ENCODE data around the gene PSKH1. TPM values are rescaled to one million over a fixed set of nuclear protein-coding genes. Genes with fewer than 3 reads are reported as not detected.

The PSKH1 gene
- polyA plus RNA-seq, 1 donor from 2014 or later = 3.8 TPM

- H3F3A ChIP-seq (ENCODE audit: insufficient read depth, low read length, poor library complexity, severe bottlenecking) = no peaks in the 10 kb centered on the region
- no peaks in the 10 kb centered on the region for H4K20me1 ChIP-seq (ENCODE audit: insufficient read depth)
- no peaks in the 10 kb centered on the region for H3K79me2 ChIP-seq (replicated peaks; ENCODE audit: insufficient read depth, low read length)
- H3K27me3 ChIP-seq (ENCODE audit: insufficient read depth, low read depth, low read length) = no peaks in the 10 kb centered on the region
- no peak overlapping the region for H3K4me3 ChIP-seq (ENCODE audit: low read length)
- no peak overlapping the region for H3K27ac ChIP-seq (ENCODE audit: low read length)
- no peaks in the 10 kb centered on the region for H3K9me3 ChIP-seq (ENCODE audit: low read length)
- no peaks in the 10 kb centered on the region for H3K9me2 ChIP-seq (ENCODE audit: insufficient read depth, low read length)
- TF ChIP-seq RAD21 (conservative IDR thresholded peaks at IDR 0.05) (no peak), REST (IDR thresholded peaks at IDR 0.05; ENCODE audit: borderline replicate concordance) (no peak), EZH2 (IDR thresholded peaks at IDR 0.05; ENCODE audit: borderline replicate concordance, insufficient read depth, low read length, poor library complexity, severe bottlenecking) (no peak), MXI1 (conservative IDR thresholded peaks at IDR 0.05; ENCODE audit: poor library complexity, severe bottlenecking) (no peak), TAF1 (IDR thresholded peaks at IDR 0.05; ENCODE audit: low read depth) (no peak), POLR2AphosphoS5 (IDR thresholded peaks at IDR 0.05) (no peak), SMC3 (conservative IDR thresholded peaks at IDR 0.05; ENCODE audit: poor library complexity) (no peak), EP300 (conservative IDR thresholded peaks at IDR 0.05; ENCODE audit: poor library complexity, severe bottlenecking) (no peak)
- TF ChIP-seq, protein P1, sequence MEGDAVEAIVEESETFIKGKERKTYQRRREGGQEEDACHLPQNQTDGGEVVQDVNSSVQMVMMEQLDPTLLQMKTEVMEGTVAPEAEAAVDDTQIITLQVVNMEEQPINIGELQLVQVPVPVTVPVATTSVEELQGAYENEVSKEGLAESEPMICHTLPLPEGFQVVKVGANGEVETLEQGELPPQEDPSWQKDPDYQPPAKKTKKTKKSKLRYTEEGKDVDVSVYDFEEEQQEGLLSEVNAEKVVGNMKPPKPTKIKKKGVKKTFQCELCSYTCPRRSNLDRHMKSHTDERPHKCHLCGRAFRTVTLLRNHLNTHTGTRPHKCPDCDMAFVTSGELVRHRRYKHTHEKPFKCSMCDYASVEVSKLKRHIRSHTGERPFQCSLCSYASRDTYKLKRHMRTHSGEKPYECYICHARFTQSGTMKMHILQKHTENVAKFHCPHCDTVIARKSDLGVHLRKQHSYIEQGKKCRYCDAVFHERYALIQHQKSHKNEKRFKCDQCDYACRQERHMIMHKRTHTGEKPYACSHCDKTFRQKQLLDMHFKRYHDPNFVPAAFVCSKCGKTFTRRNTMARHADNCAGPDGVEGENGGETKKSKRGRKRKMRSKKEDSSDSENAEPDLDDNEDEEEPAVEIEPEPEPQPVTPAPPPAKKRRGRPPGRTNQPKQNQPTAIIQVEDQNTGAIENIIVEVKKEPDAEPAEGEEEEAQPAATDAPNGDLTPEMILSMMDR (IDR thresholded peaks at IDR 0.05; ENCODE audit: poor library complexity, severe bottlenecking) = no peak
- H3K9ac ChIP-seq (ENCODE audit: low read length) = no peak overlapping the region
- no peak overlapping the region for H2AFZ ChIP-seq (ENCODE audit: low read depth, low read length)
- no peak overlapping the region for H3K4me2 ChIP-seq (ENCODE audit: low read length)
- peaks cover 8% of the 10 kb centered on the region for H3K36me3 ChIP-seq (ENCODE audit: insufficient read depth, low read length)
Measured at GRCh38 chr16:67886387-67886786, 6.7 kb upstream of the PSKH1 start.

DNA sequence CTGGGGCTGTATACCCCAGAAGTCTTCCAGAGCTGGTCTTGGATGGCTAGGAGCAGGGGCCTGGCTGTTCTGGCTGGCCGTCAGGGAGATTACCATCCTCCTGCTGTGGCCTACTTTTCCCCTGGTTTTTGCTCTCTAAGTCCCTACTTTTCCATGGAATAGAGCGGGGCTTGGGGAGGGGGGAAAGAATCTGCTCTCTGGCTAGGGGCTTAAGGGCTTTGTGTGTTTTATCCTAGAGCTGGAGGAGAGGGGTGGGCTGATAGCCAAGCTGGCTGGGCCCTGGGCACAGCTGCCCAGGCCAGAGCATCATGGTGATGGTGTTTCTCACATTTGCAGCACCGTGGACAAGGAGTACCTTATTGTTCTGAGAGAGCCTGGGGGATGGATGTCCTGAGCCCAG lies 4.7 kb upstream of the PSKH1 start:
- TF ChIP-seq POLR2AphosphoS5 (IDR thresholded peaks at IDR 0.05) (no peak), MXI1 (conservative IDR thresholded peaks at IDR 0.05; ENCODE audit: poor library complexity, severe bottlenecking) (no peak), EZH2 (IDR thresholded peaks at IDR 0.05; ENCODE audit: borderline replicate concordance, insufficient read depth, low read length, poor library complexity, severe bottlenecking) (no peak), EP300 (conservative IDR thresholded peaks at IDR 0.05; ENCODE audit: poor library complexity, severe bottlenecking) (no peak), SMC3 (conservative IDR thresholded peaks at IDR 0.05; ENCODE audit: poor library complexity) (no peak), RAD21 (conservative IDR thresholded peaks at IDR 0.05) (no peak), REST (IDR thresholded peaks at IDR 0.05; ENCODE audit: borderline replicate concordance) (no peak), TAF1 (IDR thresholded peaks at IDR 0.05; ENCODE audit: low read depth) (no peak)
- TF ChIP-seq, protein P1 (IDR thresholded peaks at IDR 0.05; ENCODE audit: poor library complexity, severe bottlenecking) = no peak
- Histone ChIP-seq H2AFZ (ENCODE audit: low read depth, low read length) (no peak overlapping the region), H3F3A (ENCODE audit: insufficient read depth, low read length, poor library complexity, severe bottlenecking) (no peaks in the 10 kb centered on the region), H3K79me2 (replicated peaks; ENCODE audit: insufficient read depth, low read length) (no peaks in the 10 kb centered on the region), H3K4me2 (ENCODE audit: low read length) (no peak overlapping the region), H3K9me3 (ENCODE audit: low read length) (no peaks in the 10 kb centered on the region), H3K9me2 (ENCODE audit: insufficient read depth, low read length) (no peaks in the 10 kb centered on the region), H3K9ac (ENCODE audit: low read length) (no peak overlapping the region), H3K4me3 (ENCODE audit: low read length) (no peak overlapping the region), H3K36me3 (ENCODE audit: insufficient read depth, low read length) (peaks cover 8% of the 10 kb centered on the region), H4K20me1 (ENCODE audit: insufficient read depth) (no peaks in the 10 kb centered on the region), H3K27me3 (ENCODE audit: insufficient read depth, low read depth, low read length) (no peaks in the 10 kb centered on the region), H3K27ac (ENCODE audit: low read length) (no peak overlapping the region)
